Gastrocnemius medialis (tissue), 4 donors: ENCODE measurements around the gene LAMC3.

ENCODE experiments used
- CTCF ChIP-seq, 5 experiments: fragments of 450-650 bp in 3 of 5; fragments of 200-600 bp in 2 of 5; sonication (generic) in 2 of 5; IDR thresholded peaks in 4 of 5; conservative IDR thresholded peaks in 1 of 5; 1 replicate in 4 of 5; 2 replicates in 1 of 5; pipeline ENCODE4 v1.5.1; 2016 to 2019; ENCODE audit warnings: antibody characterized with exemption in 5 of 5, mild to moderate bottlenecking in 3 of 5, moderate library complexity in 3 of 5
- POLR2A ChIP-seq, 2 donors: fragments of 450-650 bp; IDR thresholded peaks; one replicate each; pipeline ENCODE4 v1.6.1; 2017; ENCODE audit warnings: antibody characterized with exemption in 2 of 2, mild to moderate bottlenecking in 2 of 2, moderate library complexity in 2 of 2

GRCh38 chr9:131008086-131008485, 888 bp upstream of the LAMC3 start:
- no peak for TF ChIP-seq POLR2A (IDR thresholded peaks at IDR 0.05)
- TF ChIP-seq CTCF (IDR thresholded peaks at IDR 0.05 in 4 of 5, conservative IDR thresholded peaks at IDR 0.05 in 1 of 5) = no peak
